Cerebellar nuclear complex (tissue), 1 donor: ENCODE data around the gene TRIM72.
"Not testable (repeated sequence)": the region's sequence is repeated elsewhere in the genome, so short reads cannot be mapped to it uniquely, and the experiment has no call there.

Experiments
- DNase-seq, 2 experiments: peaks; one replicate each; lab custom pipeline; 2025; lab: John Stamatoyannopoulos, UW

The TRIM72 gene

DNA sequence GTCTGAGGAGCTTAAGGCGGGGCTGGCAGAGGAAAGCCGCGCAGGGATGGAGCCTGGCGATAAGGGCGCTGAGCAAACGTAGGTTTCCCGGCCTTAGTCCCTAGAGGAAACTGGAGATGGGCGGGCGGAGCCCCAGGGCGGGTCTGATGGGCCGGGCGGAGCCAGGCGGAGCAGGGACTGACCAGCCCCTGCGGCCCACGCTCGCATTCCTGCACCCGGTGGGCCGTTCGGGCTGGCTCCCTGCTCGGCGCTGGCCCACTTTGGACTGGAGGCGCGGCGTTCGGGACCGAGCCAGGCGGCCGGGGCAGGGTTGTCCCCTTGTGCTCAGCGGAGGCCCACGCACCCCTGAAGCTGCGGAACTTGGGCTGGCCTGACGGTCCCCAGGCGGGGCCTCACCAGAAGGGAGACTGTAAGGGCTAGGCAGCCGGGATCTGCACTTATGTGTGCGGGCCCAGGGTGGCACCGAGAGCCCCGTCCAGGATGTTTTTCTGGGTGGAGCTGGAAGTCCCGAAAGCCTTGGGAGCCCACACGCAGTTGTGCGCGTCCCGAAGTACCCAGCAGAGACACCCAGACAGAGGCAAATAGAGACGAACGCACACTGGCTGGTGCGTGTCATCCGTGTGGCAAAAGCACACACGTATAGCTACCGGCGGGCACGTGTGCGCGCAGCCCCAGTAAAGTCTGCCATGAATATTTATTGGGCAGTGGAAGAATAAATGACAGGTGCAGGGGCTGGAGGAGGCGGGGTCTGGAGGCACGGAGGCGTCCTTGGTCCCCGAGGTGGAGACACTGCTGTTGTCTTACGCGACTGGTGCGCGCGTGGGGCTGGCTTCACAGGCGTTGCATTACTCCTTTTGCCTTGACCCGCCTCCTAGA lies 1.6 kb downstream of the TRIM72 start:
- DNase-seq: peak in 1 of 2 experiments; percentile 70

DNA sequence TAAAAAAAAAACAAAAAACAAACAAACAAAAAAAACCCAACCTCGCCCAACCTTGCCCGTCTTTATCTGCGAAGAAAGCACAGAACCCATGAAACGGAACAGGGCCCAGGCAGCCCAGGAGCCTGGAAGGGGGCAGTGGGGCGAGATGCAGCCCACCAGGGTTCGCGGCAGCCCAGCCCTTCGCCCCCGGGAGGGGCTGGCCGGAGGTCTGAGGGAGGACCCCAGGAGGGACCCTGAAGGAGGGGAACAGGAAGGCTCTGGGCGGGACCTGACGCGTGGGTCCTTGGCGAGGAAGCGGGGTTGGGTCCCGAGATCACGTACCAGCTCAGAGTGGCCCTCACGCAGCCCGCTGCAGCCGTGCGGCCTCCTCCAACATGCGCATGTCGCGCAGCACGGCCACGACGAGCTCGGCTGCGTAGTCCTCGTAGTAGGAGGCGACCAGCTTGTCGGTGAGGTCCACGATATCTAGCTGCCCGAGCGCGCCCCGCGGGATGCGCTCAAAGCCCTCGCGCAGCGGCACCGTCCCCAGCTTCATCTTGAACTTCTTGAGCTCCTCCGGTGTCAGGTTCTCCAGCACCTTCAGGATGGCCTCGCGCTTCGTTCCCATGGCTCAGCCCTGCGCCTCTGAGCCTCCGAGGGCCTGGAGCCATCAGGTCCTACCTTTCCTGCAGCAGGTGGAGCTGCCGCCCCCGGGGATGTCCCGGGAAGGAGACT lies 2.7 kb downstream of the TRIM72 start, which contains the start of gene PYDC1:
TSS of gene PYDC1 (minus strand) at position 714 of the 714 bp plus-strand sequence. CDS start at position 607, 107 bp downstream.
- peak in 1 of 2 experiments; percentile 13 for DNase-seq

DNA sequence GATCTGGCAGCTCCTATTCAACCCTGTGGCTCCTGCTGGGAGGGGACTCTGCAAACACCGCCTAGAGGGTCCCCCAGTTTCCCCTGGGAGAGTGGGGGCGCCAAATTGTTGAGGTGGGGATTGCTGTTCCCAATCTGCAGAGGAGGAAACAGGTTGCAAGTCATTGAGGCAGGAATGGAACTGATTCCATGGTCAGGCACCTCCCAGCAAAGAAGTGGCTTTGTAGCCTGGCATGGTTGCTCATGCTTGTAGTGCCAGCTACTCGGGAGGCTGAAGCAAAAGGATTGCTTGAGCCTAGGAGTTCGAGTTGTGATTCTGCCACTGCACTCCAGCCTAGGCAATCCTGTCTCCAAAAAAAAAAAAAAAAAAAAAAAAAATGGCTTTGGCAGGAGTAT lies 3.2 kb downstream of the TRIM72 start:
- no peak for DNase-seq

DNA sequence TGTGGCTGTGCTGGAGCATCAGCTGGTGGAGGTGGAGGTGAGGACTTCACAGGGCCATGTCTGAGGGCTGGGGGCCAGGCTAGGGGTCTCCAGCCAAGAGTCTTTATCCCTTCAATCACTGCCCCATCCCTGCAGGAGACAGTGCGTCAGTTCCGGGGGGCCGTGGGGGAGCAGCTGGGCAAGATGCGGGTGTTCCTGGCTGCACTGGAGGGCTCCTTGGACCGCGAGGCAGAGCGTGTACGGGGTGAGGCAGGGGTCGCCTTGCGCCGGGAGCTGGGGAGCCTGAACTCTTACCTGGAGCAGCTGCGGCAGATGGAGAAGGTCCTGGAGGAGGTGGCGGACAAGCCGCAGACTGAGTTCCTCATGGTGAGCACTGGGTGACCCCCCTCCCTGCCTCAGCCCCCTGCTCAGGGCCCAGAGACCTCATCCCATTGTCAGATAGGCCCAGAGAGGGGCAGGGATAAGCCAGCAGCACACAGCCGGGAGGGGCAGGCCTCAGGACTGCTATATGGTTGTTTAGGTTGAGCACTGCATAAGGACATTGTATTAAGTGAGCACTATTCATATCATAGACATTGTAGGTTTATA lies 5.3 kb downstream of the TRIM72 start:
- no peak for DNase-seq

DNA sequence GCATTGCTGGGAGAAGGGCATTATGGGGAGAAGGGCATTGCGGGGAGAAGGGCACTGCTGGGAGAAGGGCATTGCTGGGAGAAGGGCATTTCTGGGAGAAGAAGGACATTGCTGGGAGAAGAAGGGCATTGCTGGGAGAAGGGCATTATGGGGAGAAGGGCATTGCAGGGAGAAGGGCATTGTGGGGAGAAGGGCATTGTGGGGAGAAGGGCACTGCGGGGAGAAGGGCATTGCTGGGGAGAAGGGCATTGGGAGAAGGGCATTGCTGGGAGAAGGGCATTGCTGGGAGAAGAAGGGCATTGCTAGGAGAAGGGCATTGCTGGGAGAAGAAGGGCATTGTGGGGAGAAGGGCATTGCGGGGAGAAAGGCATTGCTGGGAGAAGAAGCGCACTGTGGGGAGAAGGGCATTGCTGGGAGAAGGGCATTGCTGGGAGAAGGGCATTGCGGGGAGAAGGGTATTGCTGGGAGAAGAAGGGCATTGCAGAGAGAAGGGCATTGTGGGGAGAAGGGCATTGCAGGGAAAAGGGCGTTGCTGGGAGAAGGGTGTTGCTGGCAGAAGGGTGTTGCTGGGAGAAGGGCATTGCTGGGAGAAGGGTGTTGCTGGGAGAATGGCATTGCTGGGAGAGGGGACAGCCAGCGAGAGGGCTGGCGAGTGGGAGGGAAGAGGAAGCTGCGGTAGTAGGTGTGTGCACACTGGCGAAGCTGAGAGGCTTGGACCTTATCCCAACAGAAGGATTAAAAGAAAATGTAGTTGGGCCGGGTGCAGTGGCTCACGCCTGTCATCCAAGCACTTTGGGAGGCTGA lies 7.6 kb downstream of the TRIM72 start:
- DNase-seq: no peak

DNA sequence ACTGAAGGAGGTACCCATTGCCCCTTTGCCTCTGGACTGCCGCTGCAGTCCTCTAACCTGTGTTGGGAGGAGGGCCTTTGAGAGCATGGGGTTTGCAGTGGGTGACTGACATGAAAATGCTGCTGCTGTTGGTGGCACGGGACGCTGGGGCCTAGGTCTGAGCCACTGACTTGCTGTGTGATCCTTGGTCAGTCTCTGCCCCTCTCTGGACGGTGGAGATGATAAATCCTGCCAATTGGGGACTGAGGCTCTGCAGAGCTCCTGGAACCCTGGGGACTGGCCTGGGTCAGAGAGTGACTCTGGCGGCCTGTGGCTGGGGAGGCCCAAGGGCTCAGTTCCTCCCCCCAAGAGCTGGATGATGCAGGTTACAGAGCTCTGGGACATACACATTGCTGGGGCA lies 9.1 kb downstream of the TRIM72 start:
- no peak for DNase-seq

DNA sequence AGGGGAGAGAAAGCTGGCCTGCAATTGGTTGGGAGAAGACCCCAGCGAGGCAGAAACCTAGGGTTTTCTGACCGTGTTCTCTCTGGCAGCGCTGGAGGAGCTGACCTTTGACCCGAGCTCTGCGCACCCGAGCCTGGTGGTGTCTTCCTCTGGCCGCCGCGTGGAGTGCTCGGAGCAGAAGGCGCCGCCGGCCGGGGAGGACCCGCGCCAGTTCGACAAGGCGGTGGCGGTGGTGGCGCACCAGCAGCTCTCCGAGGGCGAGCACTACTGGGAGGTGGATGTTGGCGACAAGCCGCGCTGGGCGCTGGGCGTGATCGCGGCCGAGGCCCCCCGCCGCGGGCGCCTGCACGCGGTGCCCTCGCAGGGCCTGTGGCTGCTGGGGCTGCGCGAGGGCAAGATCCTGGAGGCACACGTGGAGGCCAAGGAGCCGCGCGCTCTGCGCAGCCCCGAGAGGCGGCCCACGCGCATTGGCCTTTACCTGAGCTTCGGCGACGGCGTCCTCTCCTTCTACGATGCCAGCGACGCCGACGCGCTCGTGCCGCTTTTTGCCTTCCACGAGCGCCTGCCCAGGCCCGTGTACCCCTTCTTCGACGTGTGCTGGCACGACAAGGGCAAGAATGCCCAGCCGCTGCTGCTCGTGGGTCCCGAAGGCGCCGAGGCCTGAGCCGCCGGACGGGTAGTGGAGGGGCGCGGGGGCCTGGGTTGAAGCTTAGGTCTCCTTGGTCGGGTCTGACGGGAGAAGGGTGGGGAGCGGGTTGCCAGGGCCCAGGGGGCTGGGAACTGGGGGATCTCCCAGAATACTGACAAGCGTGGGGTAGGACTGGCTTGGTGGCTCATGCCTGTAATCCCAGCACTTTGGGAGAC lies 10.4 kb downstream of the TRIM72 start:
- no peak for DNase-seq

DNA sequence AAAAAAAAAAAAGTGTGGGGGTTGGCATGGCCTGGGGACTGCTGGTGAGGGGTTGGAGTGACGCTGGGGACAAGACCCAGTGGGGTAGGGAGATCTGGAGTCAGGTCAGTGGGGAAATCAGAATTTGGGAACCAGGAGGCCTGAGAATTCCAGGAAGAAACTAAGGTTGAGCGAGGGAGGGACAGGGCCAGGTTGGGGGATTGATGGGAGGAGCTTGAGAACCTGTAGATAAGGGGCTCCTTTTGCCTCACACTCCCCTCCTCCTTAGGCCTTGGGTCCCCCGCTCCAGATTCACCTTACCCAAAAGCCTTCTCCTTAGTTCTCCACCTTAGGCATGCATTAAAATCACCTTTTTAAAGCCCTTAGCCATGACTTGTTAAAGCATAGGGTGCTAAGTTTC lies 11.3 kb downstream of the TRIM72 start:
- no peak for DNase-seq

DNA sequence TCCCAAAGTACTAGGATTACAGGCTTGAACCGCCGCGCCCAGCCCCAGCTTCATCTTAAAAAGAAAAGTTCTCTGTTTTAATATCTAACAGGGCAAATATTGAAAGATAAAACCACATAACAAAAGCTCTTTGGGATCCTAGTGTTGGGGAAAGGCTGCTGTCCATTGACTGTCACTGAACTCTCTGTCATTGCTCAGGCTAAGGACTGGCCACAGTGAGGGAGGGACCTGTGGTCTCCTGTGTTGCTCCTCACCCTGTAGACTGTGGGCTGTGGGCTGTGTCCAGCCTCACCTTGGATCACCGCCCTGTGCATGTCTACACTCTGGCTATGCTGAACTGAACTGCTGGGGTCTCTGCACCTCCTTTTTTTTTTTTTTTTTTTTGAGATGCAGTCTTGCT lies 14.3 kb downstream of the TRIM72 start:
- DNase-seq: no peak

DNA sequence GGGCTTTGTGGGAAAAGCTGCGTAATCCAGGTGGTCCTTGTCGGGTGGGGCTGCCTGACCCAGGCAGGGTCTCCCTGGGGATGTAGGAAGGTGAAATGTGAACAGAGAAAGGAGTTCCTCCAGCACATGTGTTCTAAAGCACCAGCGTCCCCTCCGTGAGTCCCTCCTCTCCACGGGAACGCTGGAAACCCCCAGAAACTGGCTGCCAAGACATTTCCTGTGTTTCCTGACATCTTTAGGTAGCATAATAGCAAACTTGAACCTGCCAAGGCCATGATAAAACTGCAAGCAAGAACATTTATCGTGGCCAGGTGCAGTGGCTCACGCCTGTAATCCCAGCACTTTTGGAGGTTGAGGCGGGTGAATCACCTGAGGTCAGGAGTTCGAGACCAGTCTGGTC lies 15.6 kb downstream of the TRIM72 start:
- DNase-seq: no peak

DNA sequence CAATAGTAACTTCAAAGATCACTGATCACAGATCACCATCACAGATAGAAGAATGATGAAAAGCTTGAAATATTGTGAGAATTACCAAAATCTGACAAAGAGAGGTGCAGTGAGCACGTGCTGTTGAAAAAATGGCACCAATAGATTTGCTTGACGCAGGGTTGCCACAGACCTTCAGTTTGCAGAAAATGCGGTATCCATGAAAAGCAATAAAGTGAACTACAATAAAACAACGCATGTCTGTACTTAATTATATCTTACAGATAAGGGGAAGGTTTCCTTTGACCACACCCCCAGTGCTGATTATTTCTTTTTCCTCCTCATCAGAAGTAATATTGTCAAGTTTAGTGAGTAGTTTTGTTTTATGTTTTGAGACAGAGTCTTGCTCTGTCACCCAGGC lies 24.1 kb downstream of the TRIM72 start:
- no peak for DNase-seq

DNA sequence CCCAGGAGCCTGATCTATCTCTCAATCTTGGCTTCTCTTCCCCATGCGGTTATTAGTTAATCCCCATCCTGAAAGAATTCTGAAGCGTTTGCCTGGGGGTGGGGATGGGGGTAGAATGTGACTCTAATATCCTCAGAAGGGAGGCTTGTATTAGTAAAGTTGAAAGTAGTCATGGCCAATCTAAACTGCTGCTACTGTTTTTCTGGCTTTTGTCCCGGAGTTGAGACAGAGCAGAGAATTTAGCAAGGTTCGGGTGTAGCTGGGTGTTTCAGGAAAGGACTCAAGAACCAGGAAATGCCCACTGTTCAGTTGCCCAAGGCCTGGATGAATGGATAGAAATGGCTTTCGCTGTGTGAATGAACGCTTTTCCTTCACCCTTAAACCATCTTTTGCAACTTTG lies 28.3 kb downstream of the TRIM72 start:
- DNase-seq: no peak

DNA sequence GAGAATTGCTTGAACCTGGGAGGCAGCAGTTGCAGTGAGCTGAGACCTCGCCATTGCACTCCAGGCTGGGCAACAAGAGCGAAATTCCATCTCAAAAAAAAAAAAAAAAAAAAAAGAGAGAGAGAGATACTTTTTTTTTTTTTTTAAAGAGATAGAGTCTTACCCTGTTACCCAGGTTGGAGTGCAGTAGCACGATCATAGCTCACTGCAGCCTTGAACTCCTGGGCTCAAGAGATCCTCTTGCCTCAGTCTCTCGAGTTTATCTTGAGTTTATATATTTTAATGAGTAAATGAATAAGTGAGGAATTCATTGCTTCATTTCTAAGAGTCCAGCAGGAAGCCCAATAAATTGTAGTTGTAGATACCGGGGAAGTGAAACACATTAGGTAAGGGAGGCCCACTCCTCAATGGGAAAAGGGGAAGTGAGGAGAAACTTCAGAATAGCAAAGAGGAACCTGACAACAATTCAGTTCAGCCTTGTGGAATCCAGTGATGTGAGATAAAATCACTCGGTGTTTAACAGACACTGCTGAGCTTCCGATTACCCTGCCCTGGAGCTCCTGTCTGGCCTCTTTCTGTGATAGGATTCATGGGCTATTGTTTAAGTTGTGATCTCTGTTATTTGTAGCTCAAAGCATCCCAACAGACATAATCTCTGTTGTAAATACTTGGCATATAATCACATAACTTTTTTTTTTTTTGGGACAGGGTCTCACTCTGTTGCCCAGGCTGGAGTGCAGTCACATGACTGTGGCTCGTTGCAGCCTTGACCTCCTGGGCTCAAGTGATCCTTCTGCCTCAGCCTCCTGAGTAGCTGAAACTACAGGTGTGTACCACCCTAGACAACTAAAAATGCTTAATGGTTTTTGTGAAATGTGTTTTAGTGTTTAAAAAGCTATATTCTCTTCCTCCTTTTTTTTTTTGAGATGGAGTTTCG lies 30.1 kb downstream of the TRIM72 start:
- no peak for DNase-seq

DNA sequence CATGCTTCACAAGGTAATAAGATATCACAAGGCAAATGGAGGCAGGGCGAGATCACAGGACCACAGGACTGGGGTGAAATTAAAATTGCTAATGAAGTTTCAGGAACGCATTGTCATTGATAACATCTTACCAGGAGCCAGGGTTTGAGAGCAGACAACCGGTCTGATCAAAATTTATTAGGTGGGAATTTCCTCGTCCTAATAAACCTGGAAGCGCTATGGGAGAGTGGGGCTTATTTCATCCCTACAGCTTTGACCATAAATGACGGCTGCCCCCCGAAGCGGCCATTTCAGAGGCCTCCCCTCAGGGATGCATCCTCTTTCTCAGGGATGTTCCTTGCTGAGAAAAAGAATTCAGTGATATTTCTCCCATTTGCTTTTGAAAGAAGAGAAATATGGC lies 31.7 kb downstream of the TRIM72 start:
- DNase-seq: not testable (repeated sequence)

DNA sequence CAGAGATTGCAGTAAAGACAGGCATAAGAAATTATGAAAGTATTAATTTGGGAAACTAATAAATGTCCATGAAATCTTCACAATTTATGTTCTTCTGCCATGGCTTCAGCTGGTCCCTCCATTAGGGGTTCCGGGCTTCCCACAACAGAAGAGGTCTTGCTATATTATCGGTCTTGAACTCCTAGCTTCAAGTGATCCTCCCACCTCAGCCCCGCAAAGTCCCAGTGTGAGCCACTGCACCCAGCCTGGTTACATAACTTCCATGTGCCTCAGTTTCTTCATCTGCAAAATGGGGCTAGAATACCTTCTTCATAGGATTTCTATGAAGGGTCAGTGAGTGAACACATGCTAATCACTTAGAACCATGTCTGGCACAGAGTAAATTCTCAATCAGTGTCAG lies 32.4 kb downstream of the TRIM72 start:
- DNase-seq: no peak

DNA sequence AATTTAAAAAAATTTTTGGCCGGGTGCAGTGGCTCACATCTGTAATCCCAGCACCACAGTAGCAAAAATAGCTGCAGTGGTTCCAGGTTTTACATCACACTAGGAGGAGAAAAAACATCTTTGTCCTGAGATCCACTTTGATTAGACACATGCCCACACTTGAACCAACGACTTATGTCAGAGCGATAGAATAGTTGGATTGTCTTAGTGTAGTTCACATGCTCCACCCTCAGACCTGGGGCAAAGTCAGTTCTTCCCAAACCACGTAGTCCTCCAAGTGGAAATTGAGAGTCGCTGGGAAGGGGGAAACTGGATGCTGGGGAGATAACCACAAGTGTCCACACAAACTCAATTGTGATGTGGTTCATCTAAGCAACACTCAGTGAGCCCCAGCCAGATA lies 34.4 kb downstream of the TRIM72 start:
- no peak for DNase-seq

DNA sequence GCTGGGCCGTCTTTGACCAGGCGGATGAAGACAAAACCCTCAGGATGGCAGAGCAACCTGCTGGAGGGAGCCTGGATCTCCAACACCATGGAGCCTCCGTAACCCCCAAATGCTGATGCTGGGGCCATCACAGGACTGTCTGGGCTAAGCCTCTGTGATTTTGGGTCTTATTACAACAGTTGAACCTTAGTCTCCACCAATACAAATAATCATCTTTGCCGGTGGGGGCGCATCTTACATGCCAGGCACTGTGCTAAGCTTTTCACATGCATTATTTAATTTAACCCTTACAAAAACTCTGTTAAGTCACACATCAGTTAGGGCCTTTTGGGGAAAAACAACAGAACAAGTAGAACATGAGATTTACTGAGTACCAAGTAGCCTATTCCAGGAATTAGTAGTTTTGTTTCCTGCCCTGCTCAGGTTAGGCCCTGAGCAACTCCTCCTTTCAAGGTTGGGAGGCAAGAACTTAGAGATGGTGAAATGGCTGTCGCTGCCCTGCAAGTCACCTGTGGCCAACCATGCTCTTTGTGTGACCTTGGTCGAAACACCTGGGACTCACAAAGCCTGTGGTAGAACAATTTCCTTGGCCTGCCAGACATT lies 37.0 kb downstream of the TRIM72 start:
- DNase-seq: no peak

DNA sequence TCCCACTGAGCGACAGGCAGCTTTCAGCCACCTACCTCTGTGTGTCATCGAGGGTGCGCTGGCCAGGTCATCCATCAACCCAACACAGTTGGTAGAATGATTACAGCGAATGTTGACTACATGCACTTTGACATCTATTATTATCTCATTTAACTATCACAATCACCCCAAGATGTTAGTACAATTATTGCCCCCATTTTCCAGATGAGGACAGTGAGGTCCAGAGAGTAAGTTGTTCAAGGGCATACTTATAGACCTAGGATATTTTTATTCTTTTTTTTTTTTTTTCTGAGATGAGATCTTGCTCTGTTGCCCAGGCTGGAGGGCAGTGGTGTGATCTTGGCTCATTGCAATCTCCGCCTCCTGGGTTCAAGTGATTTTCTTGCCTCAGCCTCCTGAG lies 37.5 kb downstream of the TRIM72 start:
- no peak for DNase-seq

DNA sequence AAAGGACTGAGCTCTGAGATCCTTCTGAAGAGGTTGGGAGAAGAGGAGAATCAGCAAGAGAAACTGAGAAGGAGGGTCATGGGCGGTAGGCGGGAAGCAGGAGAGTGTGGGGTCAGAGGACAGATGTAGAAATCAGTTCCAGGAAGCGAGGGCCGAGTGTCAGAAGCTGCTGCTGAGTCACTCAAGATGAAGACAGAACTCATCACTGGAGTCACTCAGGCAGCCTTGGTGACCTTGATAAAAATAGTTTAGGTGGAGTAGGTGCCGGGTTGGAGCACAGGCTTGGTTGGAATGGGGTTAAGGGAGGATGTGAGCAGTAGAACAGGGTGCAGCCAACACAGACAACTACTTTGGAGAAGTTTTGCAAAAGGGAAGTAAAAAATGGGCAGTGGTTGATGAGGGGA lies 39.7 kb downstream of the TRIM72 start:
- DNase-seq: no peak

DNA sequence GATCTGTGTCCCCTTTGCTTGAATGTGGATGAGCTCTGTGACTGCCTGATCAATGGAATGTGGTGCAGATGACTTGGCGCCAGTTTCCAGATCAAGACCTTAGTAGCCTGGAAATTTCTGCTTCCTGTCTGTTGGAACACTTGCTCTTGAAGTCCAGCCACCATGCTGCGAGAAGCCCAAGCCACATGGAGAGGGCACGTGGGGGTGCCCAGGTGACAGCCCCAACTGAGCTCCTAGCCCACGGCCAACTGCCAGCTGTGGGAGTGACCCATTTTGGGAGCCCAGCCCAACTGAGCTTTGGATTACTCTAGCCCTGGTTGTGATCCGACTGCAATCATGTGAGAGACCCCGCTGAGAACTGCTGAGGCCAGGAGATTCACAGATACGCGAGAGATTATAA lies 42.5 kb downstream of the TRIM72 start:
- no peak for DNase-seq
